Omental fat pad (tissue), 4 donors: ENCODE data around the gene SLBP. TPM values are rescaled to one million over a fixed set of nuclear protein-coding genes. Genes with fewer than 3 reads are reported as not detected.

ENCODE experiments used
- ATAC-seq: fragments of 150-250 bp; one replicate; pipeline ENCODE4 v1.9.1; 2016; ENCODE audit warnings: mild to moderate bottlenecking, moderate library complexity; ENCODE audit not compliant: low FRiP score
- DNase-seq: peaks from one replicate; pipeline ENCODE4 v3.0.0-alpha.2; 2019; ENCODE audit warnings: low spot score
- CTCF ChIP-seq, 3 donors: fragments of 450-650 bp; IDR thresholded peaks; one replicate each; pipeline ENCODE4 v1.5.1; 2016 to 2017; ENCODE audit warnings: antibody characterized with exemption in 3 of 3, mild to moderate bottlenecking in 3 of 3, moderate library complexity in 2 of 3
- total RNA-seq, 4 donors: library from RNA; depleted of rRNA; stranded (reverse); fragments of >200 nt; gene quantifications; one replicate each; pipeline ENCODE4 v1.1.0, GENCODE V29; 2016

SLBP gene
- total RNA-seq, 4 donors from 2014 or later, result 33.3 to 58.4 (median 40.3) TPM

- no peak for DNase-seq
- ATAC-seq, result no peak
- TF ChIP-seq CTCF (IDR thresholded peaks at IDR 0.05), result no peak
Observed at GRCh38 chr4:1721666-1722550, 9.8 kb upstream of the SLBP start.

- no peak for TF ChIP-seq CTCF (IDR thresholded peaks at IDR 0.05)
- peak; percentile 94 for ATAC-seq
- peak; percentile 75 for DNase-seq
Observed at GRCh38 chr4:1721003-1721665, 9.0 kb upstream of the SLBP start, which contains the start of the genes TACC3 and TMEM129. Gene TACC3 (plus strand): TSS chr4:1721521. CDS start chr4:1723422, 1,901 bp downstream. Gene TMEM129 (minus strand): TSS chr4:1721323. CDS start chr4:1720837, 486 bp downstream.

- no peak for DNase-seq
- ATAC-seq, result peak; percentile 30
- no peak for TF ChIP-seq CTCF (IDR thresholded peaks at IDR 0.05)
Observed at GRCh38 chr4:1720163-1720983, 8.3 kb upstream of the SLBP start.

- DNase-seq, result no peak
- ATAC-seq, result no peak
- TF ChIP-seq CTCF (IDR thresholded peaks at IDR 0.05), result no peak
Observed at GRCh38 chr4:1718095-1718850, 6.2 kb upstream of the SLBP start.

GRCh38 chr4:1717129-1718094 is 5.3 kb upstream of the SLBP start:
- ATAC-seq, result no peak
- TF ChIP-seq CTCF (IDR thresholded peaks at IDR 0.05), result no peak

More at GRCh38 chr4:1717129-1718094, 5.3 kb upstream of the SLBP start:
- DNase-seq, result no peak
